Measurements from ENCODE around the gene IFT20.

DNA sequence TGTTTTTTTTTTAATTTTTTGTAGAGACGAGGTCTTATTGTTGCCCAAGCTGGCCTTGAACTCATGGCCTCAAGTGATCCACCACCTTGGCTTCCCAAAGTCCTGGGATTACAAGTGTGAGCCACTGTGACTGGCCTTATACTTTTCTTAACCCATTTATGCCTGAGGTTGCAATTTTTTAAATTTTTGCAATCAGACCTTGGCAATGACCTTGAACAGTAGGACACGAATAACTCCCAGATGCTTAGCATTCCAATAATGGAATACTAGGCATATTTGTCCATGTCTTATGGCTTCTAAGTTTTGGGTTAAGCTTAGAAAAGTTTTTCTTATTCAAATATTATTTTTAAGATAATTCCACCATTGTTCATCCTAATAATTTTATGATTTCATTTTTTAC lies 44.6 kb downstream of the IFT20 start:
- TF ChIP-seq, protein P1, sequence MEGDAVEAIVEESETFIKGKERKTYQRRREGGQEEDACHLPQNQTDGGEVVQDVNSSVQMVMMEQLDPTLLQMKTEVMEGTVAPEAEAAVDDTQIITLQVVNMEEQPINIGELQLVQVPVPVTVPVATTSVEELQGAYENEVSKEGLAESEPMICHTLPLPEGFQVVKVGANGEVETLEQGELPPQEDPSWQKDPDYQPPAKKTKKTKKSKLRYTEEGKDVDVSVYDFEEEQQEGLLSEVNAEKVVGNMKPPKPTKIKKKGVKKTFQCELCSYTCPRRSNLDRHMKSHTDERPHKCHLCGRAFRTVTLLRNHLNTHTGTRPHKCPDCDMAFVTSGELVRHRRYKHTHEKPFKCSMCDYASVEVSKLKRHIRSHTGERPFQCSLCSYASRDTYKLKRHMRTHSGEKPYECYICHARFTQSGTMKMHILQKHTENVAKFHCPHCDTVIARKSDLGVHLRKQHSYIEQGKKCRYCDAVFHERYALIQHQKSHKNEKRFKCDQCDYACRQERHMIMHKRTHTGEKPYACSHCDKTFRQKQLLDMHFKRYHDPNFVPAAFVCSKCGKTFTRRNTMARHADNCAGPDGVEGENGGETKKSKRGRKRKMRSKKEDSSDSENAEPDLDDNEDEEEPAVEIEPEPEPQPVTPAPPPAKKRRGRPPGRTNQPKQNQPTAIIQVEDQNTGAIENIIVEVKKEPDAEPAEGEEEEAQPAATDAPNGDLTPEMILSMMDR (IDR thresholded peaks at IDR 0.05): no peak
- no peak for TF ChIP-seq POLR2A (IDR thresholded peaks at IDR 0.05)

All from thyroid gland (tissue), 4 donors.